ENCODE data around the gene PPIF. TPM values are rescaled to one million over a fixed set of nuclear protein-coding genes. Genes with fewer than 3 reads are reported as not detected.

Gene PPIF
- total RNA-seq, 1 experiment from 2014 or later: 29.4 TPM

GRCh38 chr10:79346012-79346340 is 1.3 kb upstream of the PPIF start:
- Histone ChIP-seq H3K9ac (ENCODE audit: low read length) (no peak overlapping the region), H3K4me3 (ENCODE audit: low read length) (no peak overlapping the region), H3K4me1 (ENCODE audit: low read length) (peaks cover 30% of the 10 kb centered on the region), H3K9me3 (ENCODE audit: low read length) (no peaks in the 10 kb centered on the region), H2AFZ (ENCODE audit: low read length) (no peak overlapping the region), H3K79me2 (ENCODE audit: low read length) (peaks cover 24% of the 10 kb centered on the region), H3K27me3 (ENCODE audit: low read length) (no peaks in the 10 kb centered on the region), H3K27ac (ENCODE audit: low read length) (no peak overlapping the region), H3K4me2 (ENCODE audit: low read depth, low read length, poor library complexity, severe bottlenecking) (no peak overlapping the region), H3K9me2 (replicated peaks; ENCODE audit: insufficient read depth, low read length) (no peaks in the 10 kb centered on the region), H4K20me1 (ENCODE audit: insufficient read depth, low read depth, low read length) (peaks cover 30% of the 10 kb centered on the region), H3K36me3 (ENCODE audit: insufficient read depth, low read length) (peaks cover 24% of the 10 kb centered on the region)
- no peak for DNase-seq

- no peak overlapping the region for H3K27ac ChIP-seq (ENCODE audit: low read length)
- peaks cover 24% of the 10 kb centered on the region for H3K36me3 ChIP-seq (ENCODE audit: insufficient read depth, low read length)
- H3K9me3 ChIP-seq (ENCODE audit: low read length): no peaks in the 10 kb centered on the region
- peak; percentile 65 for DNase-seq
- peak overlapping the region; percentile 28; the same call in 1 of the 2 replicates for H2AFZ ChIP-seq (ENCODE audit: low read length)
- no peaks in the 10 kb centered on the region for H3K27me3 ChIP-seq (ENCODE audit: low read length)
- peak overlapping the region; percentile 91 for H3K4me3 ChIP-seq (ENCODE audit: low read length)
- no peaks in the 10 kb centered on the region for H3K9me2 ChIP-seq (replicated peaks; ENCODE audit: insufficient read depth, low read length)
- peaks cover 28% of the 10 kb centered on the region for H3K4me1 ChIP-seq (ENCODE audit: low read length)
- peaks cover 33% of the 10 kb centered on the region for H4K20me1 ChIP-seq (ENCODE audit: insufficient read depth, low read depth, low read length)
- peak overlapping the region; percentile 99 for H3K9ac ChIP-seq (ENCODE audit: low read length)
- H3K79me2 ChIP-seq (ENCODE audit: low read length): peaks cover 24% of the 10 kb centered on the region
- peak overlapping the region; percentile 99 for H3K4me2 ChIP-seq (ENCODE audit: low read depth, low read length, poor library complexity, severe bottlenecking)
Measured at GRCh38 chr10:79346388-79347225, 662 bp upstream of the PPIF start.

GRCh38 chr10:79347894-79348639 is 798 bp downstream of the PPIF start:
- Histone ChIP-seq H3K27me3 (ENCODE audit: low read length) (no peaks in the 10 kb centered on the region), H3K9me3 (ENCODE audit: low read length) (no peaks in the 10 kb centered on the region), H3K9ac (ENCODE audit: low read length) (peak overlapping the region; percentile 99), H3K4me1 (ENCODE audit: low read length) (peaks cover 28% of the 10 kb centered on the region), H2AFZ (ENCODE audit: low read length) (no peak overlapping the region), H3K27ac (ENCODE audit: low read length) (peak overlapping the region; percentile 72), H3K9me2 (replicated peaks; ENCODE audit: insufficient read depth, low read length) (no peaks in the 10 kb centered on the region), H3K79me2 (ENCODE audit: low read length) (peaks cover 24% of the 10 kb centered on the region), H3K36me3 (ENCODE audit: insufficient read depth, low read length) (peaks cover 36% of the 10 kb centered on the region), H3K4me2 (ENCODE audit: low read depth, low read length, poor library complexity, severe bottlenecking) (peak overlapping the region; percentile 99), H4K20me1 (ENCODE audit: insufficient read depth, low read depth, low read length) (peaks cover 45% of the 10 kb centered on the region), H3K4me3 (ENCODE audit: low read length) (peak overlapping the region; percentile 91)
- DNase-seq: peak; percentile 88

- no peaks in the 10 kb centered on the region for H3K9me2 ChIP-seq (replicated peaks; ENCODE audit: insufficient read depth, low read length)
- no peak for DNase-seq
- H3K36me3 ChIP-seq (ENCODE audit: insufficient read depth, low read length): peaks cover 40% of the 10 kb centered on the region
- peak overlapping the region; percentile 99 for H3K9ac ChIP-seq (ENCODE audit: low read length)
- H3K4me1 ChIP-seq (ENCODE audit: low read length): peaks cover 28% of the 10 kb centered on the region
- H3K9me3 ChIP-seq (ENCODE audit: low read length): no peaks in the 10 kb centered on the region
- H3K4me3 ChIP-seq (ENCODE audit: low read length): peak overlapping the region; percentile 91
- peaks cover 47% of the 10 kb centered on the region for H4K20me1 ChIP-seq (ENCODE audit: insufficient read depth, low read depth, low read length)
- H3K4me2 ChIP-seq (ENCODE audit: low read depth, low read length, poor library complexity, severe bottlenecking): peak overlapping the region; percentile 99
- no peaks in the 10 kb centered on the region for H3K27me3 ChIP-seq (ENCODE audit: low read length)
- peaks cover 24% of the 10 kb centered on the region for H3K79me2 ChIP-seq (ENCODE audit: low read length)
- no peak overlapping the region for H2AFZ ChIP-seq (ENCODE audit: low read length)
- H3K27ac ChIP-seq (ENCODE audit: low read length): peak overlapping the region; percentile 72; the same call in 1 of the 2 replicates
Measured at GRCh38 chr10:79348640-79348988, 1.3 kb downstream of the PPIF start.

GRCh38 chr10:79349072-79349491 is 1.8 kb downstream of the PPIF start:
- no peak overlapping the region for H2AFZ ChIP-seq (ENCODE audit: low read length)
- no peaks in the 10 kb centered on the region for H3K27me3 ChIP-seq (ENCODE audit: low read length)
- DNase-seq: no peak
- peaks cover 24% of the 10 kb centered on the region for H3K79me2 ChIP-seq (ENCODE audit: low read length)
- peaks cover 45% of the 10 kb centered on the region for H3K36me3 ChIP-seq (ENCODE audit: insufficient read depth, low read length)
- peak overlapping the region; percentile 99 for H3K9ac ChIP-seq (ENCODE audit: low read length)
- peaks cover 28% of the 10 kb centered on the region for H3K4me1 ChIP-seq (ENCODE audit: low read length)
- H3K9me3 ChIP-seq (ENCODE audit: low read length): no peaks in the 10 kb centered on the region
- peak overlapping the region; percentile 99 for H3K4me2 ChIP-seq (ENCODE audit: low read depth, low read length, poor library complexity, severe bottlenecking)
- peaks cover 47% of the 10 kb centered on the region for H4K20me1 ChIP-seq (ENCODE audit: insufficient read depth, low read depth, low read length)
- H3K9me2 ChIP-seq (replicated peaks; ENCODE audit: insufficient read depth, low read length): no peaks in the 10 kb centered on the region
- H3K4me3 ChIP-seq (ENCODE audit: low read length): peak overlapping the region; percentile 91
- no peak overlapping the region for H3K27ac ChIP-seq (ENCODE audit: low read length)

- no peak overlapping the region for H3K9ac ChIP-seq (ENCODE audit: low read length)
- no peak for DNase-seq
- H3K4me1 ChIP-seq (ENCODE audit: low read length): peaks cover 28% of the 10 kb centered on the region
- H3K4me3 ChIP-seq (ENCODE audit: low read length): no peak overlapping the region
- peaks cover 53% of the 10 kb centered on the region for H3K36me3 ChIP-seq (ENCODE audit: insufficient read depth, low read length)
- no peak overlapping the region for H2AFZ ChIP-seq (ENCODE audit: low read length)
- no peaks in the 10 kb centered on the region for H3K9me2 ChIP-seq (replicated peaks; ENCODE audit: insufficient read depth, low read length)
- H3K27me3 ChIP-seq (ENCODE audit: low read length): no peaks in the 10 kb centered on the region
- no peak overlapping the region for H3K4me2 ChIP-seq (ENCODE audit: low read depth, low read length, poor library complexity, severe bottlenecking)
- H3K79me2 ChIP-seq (ENCODE audit: low read length): peaks cover 24% of the 10 kb centered on the region
- H3K27ac ChIP-seq (ENCODE audit: low read length): no peak overlapping the region
- no peaks in the 10 kb centered on the region for H3K9me3 ChIP-seq (ENCODE audit: low read length)
- peaks cover 55% of the 10 kb centered on the region for H4K20me1 ChIP-seq (ENCODE audit: insufficient read depth, low read depth, low read length)
Measured at GRCh38 chr10:79349766-79350406, 2.6 kb downstream of the PPIF start.

GRCh38 chr10:79350407-79351154 is 3.3 kb downstream of the PPIF start:
- Histone ChIP-seq H4K20me1 (ENCODE audit: insufficient read depth, low read depth, low read length) (peaks cover 59% of the 10 kb centered on the region), H3K9ac (ENCODE audit: low read length) (no peak overlapping the region)

More at GRCh38 chr10:79350407-79351154, 3.3 kb downstream of the PPIF start:
- no peak for DNase-seq
- H3K9me2 ChIP-seq (replicated peaks; ENCODE audit: insufficient read depth, low read length): no peaks in the 10 kb centered on the region
- H2AFZ ChIP-seq (ENCODE audit: low read length): no peak overlapping the region
- no peak overlapping the region for H3K27ac ChIP-seq (ENCODE audit: low read length)
- H3K4me2 ChIP-seq (ENCODE audit: low read depth, low read length, poor library complexity, severe bottlenecking): no peak overlapping the region
- H3K4me1 ChIP-seq (ENCODE audit: low read length): peaks cover 28% of the 10 kb centered on the region
- no peak overlapping the region for H3K4me3 ChIP-seq (ENCODE audit: low read length)
- H3K9me3 ChIP-seq (ENCODE audit: low read length): no peaks in the 10 kb centered on the region
- peaks cover 57% of the 10 kb centered on the region for H3K36me3 ChIP-seq (ENCODE audit: insufficient read depth, low read length)
- no peaks in the 10 kb centered on the region for H3K27me3 ChIP-seq (ENCODE audit: low read length)
- peaks cover 24% of the 10 kb centered on the region for H3K79me2 ChIP-seq (ENCODE audit: low read length)
